Right lobe of liver (tissue), 4 donors: ENCODE measurements around the gene PDIK1L.
A peak's percentile ranks its signal among the peaks of the same experiment; 100 is the strongest.

ENCODE experiments used
- CTCF ChIP-seq, 4 donors: fragments of 200-600 bp in 3 of 4; fragments of 450-650 bp in 1 of 4; IDR thresholded peaks; one replicate each; pipeline versions ENCODE4 v1.5.1 to v1.8.0; 2016 to 2022; ENCODE audit warnings: antibody characterized with exemption in 4 of 4, mild to moderate bottlenecking in 2 of 4
- POLR2A ChIP-seq: fragments of 450-650 bp; IDR thresholded peaks from one replicate; pipeline ENCODE4 v1.6.1; 2017; ENCODE audit warnings: antibody characterized with exemption, mild to moderate bottlenecking
- donor health status: DM: no; HTN: no; CAD: no.
- donor health status: DM: no; HTN: no; CAD: no.
- donor health status: DM: no; HTN: yes; CAD: no.

GRCh38 chr1:26161415-26162219, 50.0 kb downstream of the PDIK1L start:
- TF ChIP-seq POLR2A (no peak), CTCF (IDR thresholded peaks at IDR 0.05) (peak; percentile 14 to 38 (median 22))
